HCT116 (cell line): Measurements from ENCODE around the gene OTOGL.

Source experiments
- EGR1 ChIP-seq: IDR thresholded peaks from 2 replicates; pipeline ENCODE4 v1.6.1; 2012; ENCODE audit warnings: low read depth
- EZH2 ChIP-seq: fragments of 200-600 bp; sonication (generic); IDR thresholded peaks from 2 replicates; pipeline ENCODE4 v1.6.1; 2017; ENCODE audit warnings: antibody characterized with exemption, mixed run types
- EZH2phosphoT487 ChIP-seq: fragments of 200-600 bp; IDR thresholded peaks from 2 replicates; pipeline ENCODE4 v1.6.1; 2018; ENCODE audit warnings: antibody characterized with exemption, borderline replicate concordance
- FOSL1 ChIP-seq: IDR thresholded peaks from 2 replicates; pipeline ENCODE4 v1.6.1; 2012; ENCODE audit warnings: low read depth
- POLR2A ChIP-seq: IDR thresholded peaks from 2 replicates; pipeline ENCODE4 v1.7.0; 2011; ENCODE audit warnings: borderline replicate concordance; ENCODE audit not compliant: insufficient read depth, insufficient read length; ENCODE audit errors: extremely low read depth
- POLR2AphosphoS5 ChIP-seq: IDR thresholded peaks from 2 replicates; pipeline ENCODE4 v1.6.1; 2011; ENCODE audit warnings: mild to moderate bottlenecking, low read depth, low read length, moderate library complexity
- RAD21 ChIP-seq: IDR thresholded peaks from 2 replicates; pipeline ENCODE4 v1.6.1; 2012; ENCODE audit warnings: low read depth, mild to moderate bottlenecking
- SRF ChIP-seq: IDR thresholded peaks from 2 replicates; pipeline ENCODE4 v1.6.1; 2012; ENCODE audit warnings: low read depth
- TCF7L2 ChIP-seq: IDR thresholded peaks from 2 replicates; pipeline ENCODE4 v1.7.0; 2011; ENCODE audit warnings: borderline replicate concordance, inconsistent platforms; ENCODE audit not compliant: insufficient read depth, insufficient read length; ENCODE audit errors: extremely low read depth
- ZFX ChIP-seq: fragments of 450-650 bp; IDR thresholded peaks from 2 replicates; pipeline ENCODE4 v1.6.1; 2017
- ZNF274 ChIP-seq: fragments of 200-500 bp; sonication (Bioruptor generic); IDR thresholded peaks from 2 replicates; pipeline ENCODE4 v1.6.1; 2014; ENCODE audit warnings: mild to moderate bottlenecking, low read depth, low read length, inconsistent platforms
- TF ChIP-seq, protein P1 (sequence below), 3 experiments: fragments of 200-600 bp in 1 of 3; sonication (generic) in 1 of 3; IDR thresholded peaks in 2 of 3; conservative IDR thresholded peaks in 1 of 3; 2 replicates each; pipeline ENCODE4 v1.5.1; 2012 to 2017; ENCODE audit warnings: low read depth in 2 of 3, low read length in 2 of 3, antibody characterized with exemption in 1 of 3, borderline replicate concordance in 1 of 3, control low read depth in 1 of 3, mild to moderate bottlenecking in 1 of 3, mixed read lengths in 1 of 3, mixed run types in 1 of 3, moderate library complexity in 1 of 3; ENCODE audit not compliant: insufficient read depth in 1 of 3
- TF ChIP-seq, protein P2 (sequence below): IDR thresholded peaks from 2 replicates; pipeline ENCODE4 v1.6.1; 2012; ENCODE audit warnings: low read depth
- TF ChIP-seq, protein P3 (sequence below): IDR thresholded peaks from 2 replicates; pipeline ENCODE4 v1.6.1; 2012

DNA sequence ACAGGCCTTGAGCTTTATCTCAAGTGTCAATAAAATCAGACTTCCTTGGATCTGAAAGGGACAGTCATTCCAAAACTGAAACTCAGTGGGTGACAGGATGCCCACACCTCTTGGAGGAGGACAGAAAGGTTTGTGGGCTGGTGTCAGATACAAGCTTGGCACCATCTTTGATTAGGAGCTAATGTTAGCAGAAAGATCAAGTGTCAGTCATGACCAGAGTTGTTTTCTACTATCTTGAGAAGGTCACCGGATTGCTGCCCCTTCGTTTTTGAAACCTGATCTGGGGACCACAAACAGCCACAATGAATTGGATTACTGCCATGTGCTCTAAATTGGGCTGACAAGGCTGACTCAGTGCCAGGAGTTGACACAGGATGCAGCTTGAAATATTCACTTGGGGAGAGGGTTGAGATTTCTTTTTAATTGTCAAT, 88.3 kb downstream of the OTOGL start:
- TF ChIP-seq, protein P1, sequence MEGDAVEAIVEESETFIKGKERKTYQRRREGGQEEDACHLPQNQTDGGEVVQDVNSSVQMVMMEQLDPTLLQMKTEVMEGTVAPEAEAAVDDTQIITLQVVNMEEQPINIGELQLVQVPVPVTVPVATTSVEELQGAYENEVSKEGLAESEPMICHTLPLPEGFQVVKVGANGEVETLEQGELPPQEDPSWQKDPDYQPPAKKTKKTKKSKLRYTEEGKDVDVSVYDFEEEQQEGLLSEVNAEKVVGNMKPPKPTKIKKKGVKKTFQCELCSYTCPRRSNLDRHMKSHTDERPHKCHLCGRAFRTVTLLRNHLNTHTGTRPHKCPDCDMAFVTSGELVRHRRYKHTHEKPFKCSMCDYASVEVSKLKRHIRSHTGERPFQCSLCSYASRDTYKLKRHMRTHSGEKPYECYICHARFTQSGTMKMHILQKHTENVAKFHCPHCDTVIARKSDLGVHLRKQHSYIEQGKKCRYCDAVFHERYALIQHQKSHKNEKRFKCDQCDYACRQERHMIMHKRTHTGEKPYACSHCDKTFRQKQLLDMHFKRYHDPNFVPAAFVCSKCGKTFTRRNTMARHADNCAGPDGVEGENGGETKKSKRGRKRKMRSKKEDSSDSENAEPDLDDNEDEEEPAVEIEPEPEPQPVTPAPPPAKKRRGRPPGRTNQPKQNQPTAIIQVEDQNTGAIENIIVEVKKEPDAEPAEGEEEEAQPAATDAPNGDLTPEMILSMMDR (IDR thresholded peaks at IDR 0.05 in 2 of 3, conservative IDR thresholded peaks at IDR 0.05 in 1 of 3; ENCODE audit: borderline replicate concordance in 1 of 3, insufficient read depth in 1 of 3, low read depth in 2 of 3, low read length in 2 of 3): no peak
- TF ChIP-seq EZH2: no peak
- no peak for TF ChIP-seq RAD21
- no peak for TF ChIP-seq ZFX
- TF ChIP-seq ZNF274: no peak
- no peak for TF ChIP-seq POLR2A
- TF ChIP-seq SRF: no peak
- peak; percentile 78 for TF ChIP-seq TCF7L2
- TF ChIP-seq, protein P2, sequence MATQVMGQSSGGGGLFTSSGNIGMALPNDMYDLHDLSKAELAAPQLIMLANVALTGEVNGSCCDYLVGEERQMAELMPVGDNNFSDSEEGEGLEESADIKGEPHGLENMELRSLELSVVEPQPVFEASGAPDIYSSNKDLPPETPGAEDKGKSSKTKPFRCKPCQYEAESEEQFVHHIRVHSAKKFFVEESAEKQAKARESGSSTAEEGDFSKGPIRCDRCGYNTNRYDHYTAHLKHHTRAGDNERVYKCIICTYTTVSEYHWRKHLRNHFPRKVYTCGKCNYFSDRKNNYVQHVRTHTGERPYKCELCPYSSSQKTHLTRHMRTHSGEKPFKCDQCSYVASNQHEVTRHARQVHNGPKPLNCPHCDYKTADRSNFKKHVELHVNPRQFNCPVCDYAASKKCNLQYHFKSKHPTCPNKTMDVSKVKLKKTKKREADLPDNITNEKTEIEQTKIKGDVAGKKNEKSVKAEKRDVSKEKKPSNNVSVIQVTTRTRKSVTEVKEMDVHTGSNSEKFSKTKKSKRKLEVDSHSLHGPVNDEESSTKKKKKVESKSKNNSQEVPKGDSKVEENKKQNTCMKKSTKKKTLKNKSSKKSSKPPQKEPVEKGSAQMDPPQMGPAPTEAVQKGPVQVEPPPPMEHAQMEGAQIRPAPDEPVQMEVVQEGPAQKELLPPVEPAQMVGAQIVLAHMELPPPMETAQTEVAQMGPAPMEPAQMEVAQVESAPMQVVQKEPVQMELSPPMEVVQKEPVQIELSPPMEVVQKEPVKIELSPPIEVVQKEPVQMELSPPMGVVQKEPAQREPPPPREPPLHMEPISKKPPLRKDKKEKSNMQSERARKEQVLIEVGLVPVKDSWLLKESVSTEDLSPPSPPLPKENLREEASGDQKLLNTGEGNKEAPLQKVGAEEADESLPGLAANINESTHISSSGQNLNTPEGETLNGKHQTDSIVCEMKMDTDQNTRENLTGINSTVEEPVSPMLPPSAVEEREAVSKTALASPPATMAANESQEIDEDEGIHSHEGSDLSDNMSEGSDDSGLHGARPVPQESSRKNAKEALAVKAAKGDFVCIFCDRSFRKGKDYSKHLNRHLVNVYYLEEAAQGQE: no peak
- TF ChIP-seq, protein P3, sequence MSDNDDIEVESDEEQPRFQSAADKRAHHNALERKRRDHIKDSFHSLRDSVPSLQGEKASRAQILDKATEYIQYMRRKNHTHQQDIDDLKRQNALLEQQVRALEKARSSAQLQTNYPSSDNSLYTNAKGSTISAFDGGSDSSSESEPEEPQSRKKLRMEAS: no peak
- no peak for TF ChIP-seq FOSL1
- TF ChIP-seq EGR1: no peak
- TF ChIP-seq EZH2phosphoT487: no peak
- no peak for TF ChIP-seq POLR2AphosphoS5
